ENCODE results near the gene TULP1. TPM values are rescaled to one million over a fixed set of nuclear protein-coding genes. Genes with fewer than 3 reads are reported as not detected.

Gene TULP1
- total and polyA plus RNA-seq, 2 of the 4 experiments (the other 2 are of a cell fraction): not detected

- no peak overlapping the region for H3K9ac ChIP-seq (ENCODE audit: low read depth, low read length)
- TF ChIP-seq NFE2L2 (IDR thresholded peaks at IDR 0.05; ENCODE audit: low read depth, low read length) (no peak), MAZ (IDR thresholded peaks at IDR 0.05; ENCODE audit: borderline replicate concordance, low read depth, low read length) (no peak), MAFK (IDR thresholded peaks at IDR 0.05; ENCODE audit: low read depth, low read length) (no peak), ELK1 (IDR thresholded peaks at IDR 0.05; ENCODE audit: borderline replicate concordance, low read depth, low read length) (no peak), RCOR1 (IDR thresholded peaks at IDR 0.05; ENCODE audit: insufficient replicate concordance, low read length) (no peak), CHD1 (IDR thresholded peaks at IDR 0.05; ENCODE audit: low read depth, low read length) (no peak), BHLHE40 (IDR thresholded peaks at IDR 0.05; ENCODE audit: low read depth, low read length) (no peak), USF2 (IDR thresholded peaks at IDR 0.05; ENCODE audit: low read depth, low read length) (no peak), SMC3 (IDR thresholded peaks at IDR 0.05; ENCODE audit: low read depth, low read length) (no peak), POLR2A (IDR thresholded peaks at IDR 0.05; ENCODE audit: low read depth, low read length) (no peak), CTCF (conservative IDR thresholded peaks at IDR 0.05; ENCODE audit: low read depth, low read length) (no peak), CEBPB (IDR thresholded peaks at IDR 0.05; ENCODE audit: low read depth, low read length) (no peak), FOS (IDR thresholded peaks at IDR 0.05; ENCODE audit: low read depth, low read length) (no peak), RAD21 (IDR thresholded peaks at IDR 0.05; ENCODE audit: low read length) (no peak), MXI1 (IDR thresholded peaks at IDR 0.05; ENCODE audit: borderline replicate concordance, low read depth, low read length) (no peak), RFX5 (IDR thresholded peaks at IDR 0.05; ENCODE audit: low read depth, low read length) (no peak)
- dilution Hi-C loops (cut with HindIII; ENCODE audit: low sequenced_read_pairs, unreplicated experiment): no loop called here
- in situ Hi-C loops (cut with MboI; ENCODE audit: low sequenced_read_pairs): no loop called here
- H2BK15ac ChIP-seq (ENCODE audit: low read depth, low read length): no peak overlapping the region
- H3K4me3 ChIP-seq (ENCODE audit: insufficient read depth, low read depth, low read length): no peak overlapping the region
- no peak overlapping the region for H2BK5ac ChIP-seq (ENCODE audit: low read depth, low read length, poor library complexity, severe bottlenecking)
- H3K14ac ChIP-seq (replicated peaks; ENCODE audit: low read depth, low read length): no peak overlapping the region
- ChIA-PET CTCF (no interaction called here), POLR2A (ENCODE audit: unreplicated experiment) (interaction anchor here (0.6 kb wide), 1 partner anchor 9 kb away, joined by 4 read pairs; no protein-coding TSS in a partner anchor)
- no peaks in the 10 kb centered on the region for H3K9me3 ChIP-seq (ENCODE audit: control insufficient read depth, insufficient read depth, low read length)
- no peak overlapping the region for H3K18ac ChIP-seq (ENCODE audit: low read depth, low read length)
- H3K4me2 ChIP-seq (ENCODE audit: low read depth, low read length): no peak overlapping the region
- no peaks in the 10 kb centered on the region for H3K27me3 ChIP-seq (ENCODE audit: control insufficient read depth, insufficient read depth, low read length)
- H2AK5ac ChIP-seq (ENCODE audit: low read depth, low read length): no peak overlapping the region
- H4K20me1 ChIP-seq (ENCODE audit: insufficient read depth, low read length): peaks cover 17% of the 10 kb centered on the region; the same call in 1 of the 2 replicates
- H3K27ac ChIP-seq (ENCODE audit: insufficient read depth, low read length): no peak overlapping the region
- intact Hi-C loops (cut with micrococcal nuclease): no loop called here
- H2BK120ac ChIP-seq (ENCODE audit: low read depth, low read length): no peak overlapping the region
- WGBS, 2 experiments (ENCODE audit: extremely low coverage in 2 of 2, insufficient read length in 1 of 2): no CpG with 5 or more reads among the region's 4 CpGs
- ATAC-seq (ENCODE audit: low read depth): no peak
- no peak overlapping the region for H4K5ac ChIP-seq (ENCODE audit: low read depth, low read length)
- no peak for DNase-seq
- H3K4me1 ChIP-seq (ENCODE audit: control insufficient read depth, insufficient read depth, low read length): peaks cover 25% of the 10 kb centered on the region
- H4K91ac ChIP-seq (ENCODE audit: insufficient read depth, low read depth, low read length): no peak overlapping the region
- H2AK9ac ChIP-seq (replicated peaks; ENCODE audit: low read depth, low read length, poor library complexity): peak overlapping the region; percentile 39
- H3K9me1 ChIP-seq (ENCODE audit: insufficient read depth, low read length): peaks cover 36% of the 10 kb centered on the region
- H3K79me1 ChIP-seq (ENCODE audit: low read depth in 1 of 2, low read length in 2 of 2): peaks cover 46 to 80% of the 10 kb centered on the region in 2 experiments
- no TSS peak for BruUV-seq (replicated peaks)
- H2BK20ac ChIP-seq (ENCODE audit: low read depth, low read length): no peak overlapping the region
- H4K8ac ChIP-seq (ENCODE audit: low read depth in 2 of 2, low read length in 2 of 2): no peak overlapping the region
- no peak overlapping the region for H3K56ac ChIP-seq (ENCODE audit: extremely low read depth, insufficient read depth, low read length)
- no peak overlapping the region for H2AFZ ChIP-seq (replicated peaks; ENCODE audit: low read length, poor library complexity)
- peaks cover 55% of the 10 kb centered on the region for H3K36me3 ChIP-seq (ENCODE audit: control insufficient read depth, insufficient read depth, low read length)
- no peak overlapping the region for H3K4ac ChIP-seq (ENCODE audit: low read depth, low read length)
- H3K23ac ChIP-seq (ENCODE audit: low read depth, low read length): no peak overlapping the region
Measured at GRCh38 chr6:35483062-35483461, 29.6 kb downstream of the TULP1 start.

All from IMR-90 (cell line).